GM12878 (cell line): ENCODE data around the gene RB1. TPM values are rescaled to one million over a fixed set of nuclear protein-coding genes. Genes with fewer than 3 reads are reported as not detected.

Experiments
- ATAC-seq: fragments of 200-7000 bp; cut with Tn5 transposase; 3 replicates; pipeline ENCODE4 v1.9.1; 2020; ENCODE audit warnings: mild to moderate bottlenecking, moderate library complexity
- BruUV-seq: library from RNA; stranded (reverse); fragments of 400-500 nt; replicated peaks from 2 replicates; lab custom pipeline; 2021; lab: Mats Ljungman, UMichigan
- CTCF ChIA-PET: fragments of 300-600 bp; sonication (Branson Sonifier 250); formaldehyde crosslinking; extraction: SDS; loops from one replicate; lab custom pipeline; 2021; ENCODE audit warnings: inconsistent platforms; lab: Yijun Ruan, JAX
- POLR2A ChIA-PET: fragments of 350-600 bp; formaldehyde crosslinking; extraction: SDS; loops from one replicate; lab custom pipeline; 2021; ENCODE audit warnings: inconsistent platforms; lab: Charles Lee
- RAD21 ChIA-PET: fragments of 300-600 bp; sonication (Branson Sonifier 250); formaldehyde crosslinking; loops from one replicate; lab custom pipeline; 2023; ENCODE audit warnings: antibody characterized with exemption; ENCODE audit not compliant: unreplicated experiment; lab: Charles Lee
- SMC1A ChIA-PET: fragments of 300-600 bp; sonication (Branson Sonifier 250); formaldehyde crosslinking; loops from one replicate; lab custom pipeline; 2023; ENCODE audit not compliant: unreplicated experiment, uncharacterized antibody; lab: Charles Lee
- DNase-seq: peaks from one replicate; pipeline ENCODE4 v3.0.0-alpha.2; 2011; ENCODE audit warnings: low read depth, low spot score
- FAIRE-seq: peaks from 3 replicates; lab custom pipeline; 2011; peaks lifted over from hg19 to GRCh38; lab: Jason Lieb, UNC
- H2AFZ ChIP-seq: 2 replicates; pipeline ENCODE4 v1.6.0; 2011; ENCODE audit warnings: low read depth, low read length, control low read depth; ENCODE audit not compliant: control insufficient read depth
- H3K27ac ChIP-seq: 2 replicates; pipeline ENCODE4 v1.5.1; 2011; ENCODE audit warnings: control low read depth; ENCODE audit not compliant: control insufficient read depth, insufficient read depth
- H3K27me3 ChIP-seq, 2 experiments: replicated peaks in 1 of 2; 2 replicates each; pipeline versions ENCODE4 v1.6.0 to v1.6.1; 2011; ENCODE audit warnings: low read length in 1 of 2; ENCODE audit not compliant: control insufficient read depth in 2 of 2, insufficient read depth in 2 of 2
- H3K36me3 ChIP-seq, 2 experiments: 2 replicates each; pipeline ENCODE4 v1.5.1; 2011; ENCODE audit warnings: low read length in 1 of 2; ENCODE audit not compliant: control insufficient read depth in 2 of 2, insufficient read depth in 2 of 2
- H3K4me1 ChIP-seq: 2 replicates; pipeline ENCODE4 v1.6.1; 2011; ENCODE audit warnings: mild to moderate bottlenecking, low read length, moderate library complexity, mixed read lengths; ENCODE audit not compliant: control insufficient read depth, insufficient read depth
- H3K4me2 ChIP-seq: 2 replicates; pipeline ENCODE4 v1.6.0; 2011; ENCODE audit warnings: control low read depth; ENCODE audit not compliant: control insufficient read depth, insufficient read depth
- H3K4me3 ChIP-seq: fragments of 200-600 bp; sonication (generic); 2 replicates; pipeline ENCODE4 v1.5.1; 2016
- H3K79me2 ChIP-seq: 2 replicates; pipeline ENCODE4 v1.6.0; 2011; ENCODE audit warnings: low read length; ENCODE audit not compliant: control insufficient read depth, insufficient read depth
- H3K9ac ChIP-seq: 2 replicates; pipeline ENCODE4 v1.8.0; 2011; ENCODE audit warnings: low read length, control low read depth, mixed read lengths; ENCODE audit not compliant: control insufficient read depth, insufficient read depth
- H3K9me3 ChIP-seq: replicated peaks from 3 replicates; pipeline ENCODE4 v1.5.1; 2011; ENCODE audit warnings: mild to moderate bottlenecking, low read length; ENCODE audit not compliant: control insufficient read depth, insufficient read depth
- H4K20me1 ChIP-seq: 2 replicates; pipeline ENCODE4 v1.6.0; 2011; ENCODE audit not compliant: control insufficient read depth, insufficient read depth
- GABPA ChIP-seq: IDR thresholded peaks from 2 replicates; pipeline ENCODE4 v1.6.1; 2014; ENCODE audit warnings: antibody characterized with exemption, low read depth, mild to moderate bottlenecking, inconsistent platforms
- NBN ChIP-seq: fragments of 450-650 bp; IDR thresholded peaks from 2 replicates; pipeline ENCODE4 v1.6.1; 2016
- NKRF ChIP-seq: fragments of 450-650 bp; conservative IDR thresholded peaks from 2 replicates; pipeline ENCODE4 v1.6.1; 2017; ENCODE audit warnings: mild to moderate bottlenecking, moderate library complexity
- RBBP5 ChIP-seq: fragments of 200-600 bp; sonication (generic); conservative IDR thresholded peaks from 2 replicates; pipeline ENCODE4 v1.6.1; 2016
- TCF12 ChIP-seq: IDR thresholded peaks from 2 replicates; pipeline ENCODE4 v1.6.1; 2011; ENCODE audit warnings: low read depth, mild to moderate bottlenecking, low read length
- WGBS: methylation state at CpG from one replicate; pipeline ENCODE4 v1.1.6; 2016; ENCODE audit warnings: low lambda C conversion rate; ENCODE audit not compliant: insufficient replicate concordance, insufficient coverage; ENCODE audit errors: missing lambda C conversion rate; 5-methylcytosine and 5-hydroxymethylcytosine counted together
- in situ Hi-C: fragments of 300-500 bp; cut with MboI; formaldehyde crosslinking; loops from 9 replicates; pipeline ENCODE4 v1.14.3; 2018; ENCODE audit warnings: mixed read lengths
- intact Hi-C: fragments of 100-400 bp; cut with micrococcal nuclease; formaldehyde crosslinking; loops from one replicate; pipeline ENCODE4 v1.14.2; 2022; ENCODE audit not compliant: unreplicated experiment
- polyA plus RNA-seq, 11 experiments: library from polyadenylated mRNA; depleted of rRNA in 4 of 11; unstranded in 6 of 11; stranded (reverse) in 5 of 11; fragments of >200 nt; fragmentation: Nextera tagmentation in 4 of 11; fragmentation: Illumina TruSeq in 1 of 11; extraction: Ambion mirVana in 4 of 11; extraction: Trizol in 1 of 11; gene quantifications; 1 replicate in 1 of 11; 2 replicates in 10 of 11; pipeline versions ENCODE4 v1.2.1 to v1.2.3, GENCODE V29; 2011 to 2016; ENCODE audit warnings: inconsistent platforms in 2 of 11, missing spikeins in 2 of 11, low read depth in 1 of 11
- total RNA-seq, 4 experiments: library from RNA; depleted of rRNA in 3 of 4; stranded (reverse); fragments of >200 nt in 3 of 4; fragmentation: Illumina TruSeq in 1 of 4; extraction: Trizol in 1 of 4; gene quantifications; 2 replicates each; pipeline versions ENCODE4 v1.2.1 to v1.2.3, GENCODE V29; 2013 to 2021
- TF ChIP-seq, protein P1 (sequence below): IDR thresholded peaks from 2 replicates; pipeline ENCODE4 v1.6.1; 2012; ENCODE audit warnings: low read depth, low read length, improper control_type of control experiment
- TF ChIP-seq, protein P2 (sequence below): fragments of 450-650 bp; IDR thresholded peaks from 2 replicates; pipeline ENCODE4 v1.6.1; 2017; ENCODE audit warnings: mild to moderate bottlenecking, moderate library complexity
- TF ChIP-seq, protein P3 (sequence below): fragments of 450-650 bp; IDR thresholded peaks from 2 replicates; pipeline ENCODE4 v1.6.1; 2018; ENCODE audit warnings: mild to moderate bottlenecking, low read depth, moderate library complexity; ENCODE audit not compliant: partially characterized antibody
- TF ChIP-seq, protein P4 (sequence below), 3 experiments: IDR thresholded peaks in 2 of 3; conservative IDR thresholded peaks in 1 of 3; 2 replicates each; pipeline ENCODE4 v1.5.1; 2011; ENCODE audit warnings: low read depth in 3 of 3, low read length in 3 of 3, mild to moderate bottlenecking in 3 of 3, control low read depth in 2 of 3, moderate library complexity in 2 of 3, inconsistent platforms in 1 of 3, mixed read lengths in 1 of 3; ENCODE audit not compliant: control insufficient read depth in 2 of 3, insufficient read depth in 1 of 3; ENCODE audit errors: extremely low read depth in 1 of 3

Gene RB1
- total and polyA plus RNA-seq, 10 of the 15 experiments (the other 5 are each of a cell fraction or from before 2014, with no cell fraction given): 2.8 to 45.0 (median 8.3) TPM

GRCh38 chr13:48320399-48320790, 16.8 kb downstream of the RB1 start (continued):
- TF ChIP-seq NKRF (no peak), RBBP5 (no peak)
- TF ChIP-seq, protein P1, sequence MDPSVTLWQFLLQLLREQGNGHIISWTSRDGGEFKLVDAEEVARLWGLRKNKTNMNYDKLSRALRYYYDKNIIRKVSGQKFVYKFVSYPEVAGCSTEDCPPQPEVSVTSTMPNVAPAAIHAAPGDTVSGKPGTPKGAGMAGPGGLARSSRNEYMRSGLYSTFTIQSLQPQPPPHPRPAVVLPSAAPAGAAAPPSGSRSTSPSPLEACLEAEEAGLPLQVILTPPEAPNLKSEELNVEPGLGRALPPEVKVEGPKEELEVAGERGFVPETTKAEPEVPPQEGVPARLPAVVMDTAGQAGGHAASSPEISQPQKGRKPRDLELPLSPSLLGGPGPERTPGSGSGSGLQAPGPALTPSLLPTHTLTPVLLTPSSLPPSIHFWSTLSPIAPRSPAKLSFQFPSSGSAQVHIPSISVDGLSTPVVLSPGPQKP: no peak

- no peak overlapping the region for H3K4me2 ChIP-seq
- no peak overlapping the region for H3K4me3 ChIP-seq
- CTCF ChIA-PET: interaction anchor here (1.2 kb wide), 1 partner anchor 36 kb away, joined by 3 read pairs; no protein-coding TSS in a partner anchor
- no peaks in the 10 kb centered on the region for H3K4me1 ChIP-seq
- peaks cover 0 to 2% of the 10 kb centered on the region in 2 experiments; a peak in 1 of 4 replicates for H3K27me3 ChIP-seq
- H3K9ac ChIP-seq: no peak overlapping the region
- peaks cover 0 to 27% of the 10 kb centered on the region in 2 experiments; a peak in 3 of 4 replicates for H3K36me3 ChIP-seq
- RAD21 ChIA-PET: no interaction called here
- POLR2A ChIA-PET: no interaction called here
- no peak for ATAC-seq
- in situ Hi-C loops (no loop called here), intact Hi-C loops (no loop called here)
- no peak for FAIRE-seq
- no peaks in the 10 kb centered on the region; the same call in 1 of the 2 replicates for H3K79me2 ChIP-seq
- no peak overlapping the region for H2AFZ ChIP-seq
- 80% methylated on average over 34 of the region's 35 CpGs for WGBS
- H3K27ac ChIP-seq: no peak overlapping the region
- SMC1A ChIA-PET: no interaction called here
- no TSS peak for BruUV-seq
- no peaks in the 10 kb centered on the region for H4K20me1 ChIP-seq
- peaks cover 34% of the 10 kb centered on the region; the same call in 2 of the 3 replicates for H3K9me3 ChIP-seq
- DNase-seq: no peak
- TF ChIP-seq, protein P2, sequence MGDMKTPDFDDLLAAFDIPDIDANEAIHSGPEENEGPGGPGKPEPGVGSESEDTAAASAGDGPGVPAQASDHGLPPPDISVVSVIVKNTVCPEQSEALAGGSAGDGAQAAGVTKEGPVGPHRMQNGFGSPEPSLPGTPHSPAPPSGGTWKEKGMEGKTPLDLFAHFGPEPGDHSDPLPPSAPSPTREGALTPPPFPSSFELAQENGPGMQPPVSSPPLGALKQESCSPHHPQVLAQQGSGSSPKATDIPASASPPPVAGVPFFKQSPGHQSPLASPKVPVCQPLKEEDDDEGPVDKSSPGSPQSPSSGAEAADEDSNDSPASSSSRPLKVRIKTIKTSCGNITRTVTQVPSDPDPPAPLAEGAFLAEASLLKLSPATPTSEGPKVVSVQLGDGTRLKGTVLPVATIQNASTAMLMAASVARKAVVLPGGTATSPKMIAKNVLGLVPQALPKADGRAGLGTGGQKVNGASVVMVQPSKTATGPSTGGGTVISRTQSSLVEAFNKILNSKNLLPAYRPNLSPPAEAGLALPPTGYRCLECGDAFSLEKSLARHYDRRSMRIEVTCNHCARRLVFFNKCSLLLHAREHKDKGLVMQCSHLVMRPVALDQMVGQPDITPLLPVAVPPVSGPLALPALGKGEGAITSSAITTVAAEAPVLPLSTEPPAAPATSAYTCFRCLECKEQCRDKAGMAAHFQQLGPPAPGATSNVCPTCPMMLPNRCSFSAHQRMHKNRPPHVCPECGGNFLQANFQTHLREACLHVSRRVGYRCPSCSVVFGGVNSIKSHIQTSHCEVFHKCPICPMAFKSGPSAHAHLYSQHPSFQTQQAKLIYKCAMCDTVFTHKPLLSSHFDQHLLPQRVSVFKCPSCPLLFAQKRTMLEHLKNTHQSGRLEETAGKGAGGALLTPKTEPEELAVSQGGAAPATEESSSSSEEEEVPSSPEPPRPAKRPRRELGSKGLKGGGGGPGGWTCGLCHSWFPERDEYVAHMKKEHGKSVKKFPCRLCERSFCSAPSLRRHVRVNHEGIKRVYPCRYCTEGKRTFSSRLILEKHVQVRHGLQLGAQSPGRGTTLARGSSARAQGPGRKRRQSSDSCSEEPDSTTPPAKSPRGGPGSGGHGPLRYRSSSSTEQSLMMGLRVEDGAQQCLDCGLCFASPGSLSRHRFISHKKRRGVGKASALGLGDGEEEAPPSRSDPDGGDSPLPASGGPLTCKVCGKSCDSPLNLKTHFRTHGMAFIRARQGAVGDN: no peak
- TF ChIP-seq TCF12 (no peak), NBN (no peak), GABPA (no peak)
- TF ChIP-seq, protein P3, sequence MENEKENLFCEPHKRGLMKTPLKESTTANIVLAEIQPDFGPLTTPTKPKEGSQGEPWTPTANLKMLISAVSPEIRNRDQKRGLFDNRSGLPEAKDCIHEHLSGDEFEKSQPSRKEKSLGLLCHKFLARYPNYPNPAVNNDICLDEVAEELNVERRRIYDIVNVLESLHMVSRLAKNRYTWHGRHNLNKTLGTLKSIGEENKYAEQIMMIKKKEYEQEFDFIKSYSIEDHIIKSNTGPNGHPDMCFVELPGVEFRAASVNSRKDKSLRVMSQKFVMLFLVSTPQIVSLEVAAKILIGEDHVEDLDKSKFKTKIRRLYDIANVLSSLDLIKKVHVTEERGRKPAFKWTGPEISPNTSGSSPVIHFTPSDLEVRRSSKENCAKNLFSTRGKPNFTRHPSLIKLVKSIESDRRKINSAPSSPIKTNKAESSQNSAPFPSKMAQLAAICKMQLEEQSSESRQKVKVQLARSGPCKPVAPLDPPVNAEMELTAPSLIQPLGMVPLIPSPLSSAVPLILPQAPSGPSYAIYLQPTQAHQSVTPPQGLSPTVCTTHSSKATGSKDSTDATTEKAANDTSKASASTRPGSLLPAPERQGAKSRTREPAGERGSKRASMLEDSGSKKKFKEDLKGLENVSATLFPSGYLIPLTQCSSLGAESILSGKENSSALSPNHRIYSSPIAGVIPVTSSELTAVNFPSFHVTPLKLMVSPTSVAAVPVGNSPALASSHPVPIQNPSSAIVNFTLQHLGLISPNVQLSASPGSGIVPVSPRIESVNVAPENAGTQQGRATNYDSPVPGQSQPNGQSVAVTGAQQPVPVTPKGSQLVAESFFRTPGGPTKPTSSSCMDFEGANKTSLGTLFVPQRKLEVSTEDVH: no peak
- TF ChIP-seq, protein P4, sequence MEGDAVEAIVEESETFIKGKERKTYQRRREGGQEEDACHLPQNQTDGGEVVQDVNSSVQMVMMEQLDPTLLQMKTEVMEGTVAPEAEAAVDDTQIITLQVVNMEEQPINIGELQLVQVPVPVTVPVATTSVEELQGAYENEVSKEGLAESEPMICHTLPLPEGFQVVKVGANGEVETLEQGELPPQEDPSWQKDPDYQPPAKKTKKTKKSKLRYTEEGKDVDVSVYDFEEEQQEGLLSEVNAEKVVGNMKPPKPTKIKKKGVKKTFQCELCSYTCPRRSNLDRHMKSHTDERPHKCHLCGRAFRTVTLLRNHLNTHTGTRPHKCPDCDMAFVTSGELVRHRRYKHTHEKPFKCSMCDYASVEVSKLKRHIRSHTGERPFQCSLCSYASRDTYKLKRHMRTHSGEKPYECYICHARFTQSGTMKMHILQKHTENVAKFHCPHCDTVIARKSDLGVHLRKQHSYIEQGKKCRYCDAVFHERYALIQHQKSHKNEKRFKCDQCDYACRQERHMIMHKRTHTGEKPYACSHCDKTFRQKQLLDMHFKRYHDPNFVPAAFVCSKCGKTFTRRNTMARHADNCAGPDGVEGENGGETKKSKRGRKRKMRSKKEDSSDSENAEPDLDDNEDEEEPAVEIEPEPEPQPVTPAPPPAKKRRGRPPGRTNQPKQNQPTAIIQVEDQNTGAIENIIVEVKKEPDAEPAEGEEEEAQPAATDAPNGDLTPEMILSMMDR (IDR thresholded peaks at IDR 0.05 in 2 of 3, conservative IDR thresholded peaks at IDR 0.05 in 1 of 3; ENCODE audit: control insufficient read depth in 2 of 3, extremely low read depth in 1 of 3, insufficient read depth in 1 of 3, low read depth in 3 of 3, low read length in 3 of 3): no peak
These were observed 17.4 kb downstream of the RB1 start for GRCh38 chr13:48320891-48321510.
